SU-DHL-6 (cell line): ENCODE data around the gene BAMBI.

Source experiments
- CTCF ChIP-seq: fragments of 200-600 bp; sonication (generic); IDR thresholded peaks from one replicate; pipeline ENCODE4 v1.5.1; 2017; ENCODE audit warnings: antibody characterized with exemption, mild to moderate bottlenecking, low read length, moderate library complexity; ENCODE audit not compliant: insufficient read depth, poor library complexity, severe bottlenecking
- EZH2phosphoT487 ChIP-seq: fragments of 200-600 bp; sonication (generic), shearing (Covaris generic); conservative IDR thresholded peaks from 2 replicates; pipeline ENCODE4 v1.6.1; 2018; ENCODE audit warnings: mild to moderate bottlenecking, antibody characterized with exemption, low read length, moderate library complexity, mixed read lengths

GRCh38 chr10:28666751-28667467, 10.4 kb upstream of the BAMBI start:
- no peak for TF ChIP-seq CTCF
- TF ChIP-seq EZH2phosphoT487, result no peak
